WTC11 (cell line): ENCODE results near the gene PPM1B.

ENCODE experiments used
- GTF2I ChIP-seq: fragments of 250-450 bp; sonication (Bioruptor Pico); conservative IDR thresholded peaks from 2 replicates; pipeline ENCODE4 v1.4.0; 2021; ENCODE audit warnings: mild to moderate bottlenecking
- TF ChIP-seq, protein P1 (sequence below): fragments of 200-600 bp; IDR thresholded peaks from 2 replicates; pipeline ENCODE4 v1.8.0; 2022; ENCODE audit warnings: antibody characterized with exemption
- TF ChIP-seq, protein P2 (sequence below): sonication (generic); formaldehyde crosslinking; IDR thresholded peaks from 2 replicates; pipeline ENCODE4 v1.8.1; 2023; ENCODE audit warnings: mild to moderate bottlenecking, missing genetic modification reagents, moderate library complexity

DNA sequence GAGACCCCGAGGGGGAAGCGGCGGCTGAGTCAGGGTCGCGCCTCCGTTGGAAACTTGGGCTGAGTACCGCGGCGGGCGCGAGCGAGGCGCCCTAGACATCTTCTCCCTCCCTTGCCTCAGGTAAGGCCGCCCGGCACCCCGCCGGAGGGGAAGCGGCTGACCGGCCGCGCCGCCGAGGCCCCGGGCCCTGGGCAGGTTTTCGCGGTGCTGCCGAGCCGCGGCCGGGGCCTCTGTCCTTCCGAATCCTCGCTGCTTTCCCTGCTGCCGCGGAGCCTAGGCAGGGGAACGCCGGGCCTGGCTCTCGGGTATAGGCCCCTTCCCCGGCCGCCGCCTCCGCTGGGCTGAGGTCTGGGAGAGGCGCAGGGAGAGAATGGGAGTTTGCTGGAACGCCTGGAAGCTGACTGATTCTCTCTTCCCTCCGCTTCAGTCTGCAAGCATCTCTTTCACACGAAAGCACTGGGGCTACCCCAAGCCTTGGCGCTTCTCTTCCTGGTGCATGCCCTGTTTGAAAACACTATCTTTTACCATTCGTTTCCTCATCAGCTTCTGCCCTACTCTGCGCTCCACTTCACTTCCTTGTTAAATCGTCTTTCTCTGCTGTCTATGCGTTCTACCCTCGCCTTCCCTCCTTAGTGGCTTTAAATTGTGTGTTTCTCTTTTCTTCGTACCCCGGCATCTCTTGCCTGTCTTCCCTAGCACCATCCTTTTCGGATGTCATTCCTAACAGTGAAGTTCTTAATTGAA is 652 bp downstream of the PPM1B start:
- TF ChIP-seq, protein P1, sequence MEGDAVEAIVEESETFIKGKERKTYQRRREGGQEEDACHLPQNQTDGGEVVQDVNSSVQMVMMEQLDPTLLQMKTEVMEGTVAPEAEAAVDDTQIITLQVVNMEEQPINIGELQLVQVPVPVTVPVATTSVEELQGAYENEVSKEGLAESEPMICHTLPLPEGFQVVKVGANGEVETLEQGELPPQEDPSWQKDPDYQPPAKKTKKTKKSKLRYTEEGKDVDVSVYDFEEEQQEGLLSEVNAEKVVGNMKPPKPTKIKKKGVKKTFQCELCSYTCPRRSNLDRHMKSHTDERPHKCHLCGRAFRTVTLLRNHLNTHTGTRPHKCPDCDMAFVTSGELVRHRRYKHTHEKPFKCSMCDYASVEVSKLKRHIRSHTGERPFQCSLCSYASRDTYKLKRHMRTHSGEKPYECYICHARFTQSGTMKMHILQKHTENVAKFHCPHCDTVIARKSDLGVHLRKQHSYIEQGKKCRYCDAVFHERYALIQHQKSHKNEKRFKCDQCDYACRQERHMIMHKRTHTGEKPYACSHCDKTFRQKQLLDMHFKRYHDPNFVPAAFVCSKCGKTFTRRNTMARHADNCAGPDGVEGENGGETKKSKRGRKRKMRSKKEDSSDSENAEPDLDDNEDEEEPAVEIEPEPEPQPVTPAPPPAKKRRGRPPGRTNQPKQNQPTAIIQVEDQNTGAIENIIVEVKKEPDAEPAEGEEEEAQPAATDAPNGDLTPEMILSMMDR = no peak
- TF ChIP-seq GTF2I (CRISPR knock-in tag) = no peak
- TF ChIP-seq, protein P2, sequence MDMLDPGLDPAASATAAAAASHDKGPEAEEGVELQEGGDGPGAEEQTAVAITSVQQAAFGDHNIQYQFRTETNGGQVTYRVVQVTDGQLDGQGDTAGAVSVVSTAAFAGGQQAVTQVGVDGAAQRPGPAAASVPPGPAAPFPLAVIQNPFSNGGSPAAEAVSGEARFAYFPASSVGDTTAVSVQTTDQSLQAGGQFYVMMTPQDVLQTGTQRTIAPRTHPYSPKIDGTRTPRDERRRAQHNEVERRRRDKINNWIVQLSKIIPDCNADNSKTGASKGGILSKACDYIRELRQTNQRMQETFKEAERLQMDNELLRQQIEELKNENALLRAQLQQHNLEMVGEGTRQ (CRISPR knock-in tag) = no peak
